ENCODE data around the gene VPS26C.
A peak's percentile ranks its signal among the peaks of the same experiment; 100 is the strongest.
"Not testable (repeated sequence)": the region's sequence is repeated elsewhere in the genome, so short reads cannot be mapped to it uniquely, and the experiment has no call there.

VPS26C gene

GRCh38 chr21:37224861-37225839, 42.0 kb downstream of the VPS26C start:
- Histone ChIP-seq H3K4me1 (ENCODE audit: control insufficient read depth, insufficient read depth, low read length) (peaks cover 4% of the 10 kb centered on the region), H3K4me3 (ENCODE audit: low read length) (no peak overlapping the region), H3K36me3 (ENCODE audit: control insufficient read depth, insufficient read depth, low read length) (peaks cover 12% of the 10 kb centered on the region), H3K9me3 (ENCODE audit: control insufficient read depth, low read length) (no peaks in the 10 kb centered on the region), H3K27me3 (ENCODE audit: control insufficient read depth, insufficient read depth, low read length) (no peaks in the 10 kb centered on the region), H3K9ac (ENCODE audit: low read length) (no peak overlapping the region)

- H3K27me3 ChIP-seq (ENCODE audit: control insufficient read depth, insufficient read depth, low read length): no peaks in the 10 kb centered on the region
- no peak overlapping the region for H3K4me3 ChIP-seq (ENCODE audit: low read length)
- H3K9ac ChIP-seq (ENCODE audit: low read length): no peak overlapping the region
- H3K36me3 ChIP-seq (ENCODE audit: control insufficient read depth, insufficient read depth, low read length): peaks cover 12% of the 10 kb centered on the region
- peaks cover 4% of the 10 kb centered on the region for H3K4me1 ChIP-seq (ENCODE audit: control insufficient read depth, insufficient read depth, low read length)
- H3K9me3 ChIP-seq (ENCODE audit: control insufficient read depth, low read length): no peaks in the 10 kb centered on the region
Measured at GRCh38 chr21:37223804-37224345, 43.3 kb downstream of the VPS26C start.

GRCh38 chr21:37222248-37222647, 44.9 kb downstream of the VPS26C start:
- not testable (repeated sequence) for H3K9me3 ChIP-seq (ENCODE audit: control insufficient read depth, low read length); H3K4me1 ChIP-seq (ENCODE audit: control insufficient read depth, insufficient read depth, low read length); H3K9ac ChIP-seq (ENCODE audit: low read length); H3K27me3 ChIP-seq (ENCODE audit: control insufficient read depth, insufficient read depth, low read length); H3K4me3 ChIP-seq (ENCODE audit: low read length); H3K36me3 ChIP-seq (ENCODE audit: control insufficient read depth, insufficient read depth, low read length)

GRCh38 chr21:37220981-37221664, 46.0 kb downstream of the VPS26C start:
- Histone ChIP-seq H3K27me3 (ENCODE audit: control insufficient read depth, insufficient read depth, low read length) (no peaks in the 10 kb centered on the region), H3K4me3 (ENCODE audit: low read length) (peak overlapping the region; percentile 80), H3K9ac (ENCODE audit: low read length) (peak overlapping the region; percentile 56), H3K4me1 (ENCODE audit: control insufficient read depth, insufficient read depth, low read length) (peaks cover 4% of the 10 kb centered on the region), H3K9me3 (ENCODE audit: control insufficient read depth, low read length) (no peaks in the 10 kb centered on the region), H3K36me3 (ENCODE audit: control insufficient read depth, insufficient read depth, low read length) (peaks cover 7% of the 10 kb centered on the region)

GRCh38 chr21:37220433-37220980, 46.6 kb downstream of the VPS26C start:
- Histone ChIP-seq H3K4me3 (ENCODE audit: low read length) (peak overlapping the region; percentile 80), H3K4me1 (ENCODE audit: control insufficient read depth, insufficient read depth, low read length) (peaks cover 4% of the 10 kb centered on the region), H3K36me3 (ENCODE audit: control insufficient read depth, insufficient read depth, low read length) (peaks cover 7% of the 10 kb centered on the region), H3K9ac (ENCODE audit: low read length) (peak overlapping the region; percentile 56), H3K9me3 (ENCODE audit: control insufficient read depth, low read length) (no peaks in the 10 kb centered on the region), H3K27me3 (ENCODE audit: control insufficient read depth, insufficient read depth, low read length) (no peaks in the 10 kb centered on the region)

- no peaks in the 10 kb centered on the region for H3K9me3 ChIP-seq (ENCODE audit: control insufficient read depth, low read length)
- H3K4me1 ChIP-seq (ENCODE audit: control insufficient read depth, insufficient read depth, low read length): peaks cover 4% of the 10 kb centered on the region
- H3K4me3 ChIP-seq (ENCODE audit: low read length): peak overlapping the region; percentile 80
- no peaks in the 10 kb centered on the region for H3K27me3 ChIP-seq (ENCODE audit: control insufficient read depth, insufficient read depth, low read length)
- H3K36me3 ChIP-seq (ENCODE audit: control insufficient read depth, insufficient read depth, low read length): peaks cover 7% of the 10 kb centered on the region
- H3K9ac ChIP-seq (ENCODE audit: low read length): peak overlapping the region; percentile 56
Measured at GRCh38 chr21:37219761-37220432, 47.2 kb downstream of the VPS26C start.

- Histone ChIP-seq H3K27me3 (ENCODE audit: control insufficient read depth, insufficient read depth, low read length) (no peaks in the 10 kb centered on the region), H3K36me3 (ENCODE audit: control insufficient read depth, insufficient read depth, low read length) (no peaks in the 10 kb centered on the region), H3K9me3 (ENCODE audit: control insufficient read depth, low read length) (no peaks in the 10 kb centered on the region), H3K4me3 (ENCODE audit: low read length) (no peak overlapping the region), H3K9ac (ENCODE audit: low read length) (no peak overlapping the region), H3K4me1 (ENCODE audit: control insufficient read depth, insufficient read depth, low read length) (no peaks in the 10 kb centered on the region)
Measured at GRCh38 chr21:37214952-37215351, 52.2 kb downstream of the VPS26C start.

- no peaks in the 10 kb centered on the region for H3K27me3 ChIP-seq (ENCODE audit: control insufficient read depth, insufficient read depth, low read length)
- H3K4me3 ChIP-seq (ENCODE audit: low read length): no peak overlapping the region
- H3K4me1 ChIP-seq (ENCODE audit: control insufficient read depth, insufficient read depth, low read length): peaks cover 15% of the 10 kb centered on the region
- no peak overlapping the region for H3K9ac ChIP-seq (ENCODE audit: low read length)
- no peaks in the 10 kb centered on the region for H3K36me3 ChIP-seq (ENCODE audit: control insufficient read depth, insufficient read depth, low read length)
- no peaks in the 10 kb centered on the region for H3K9me3 ChIP-seq (ENCODE audit: control insufficient read depth, low read length)
Measured at GRCh38 chr21:37210799-37211198, 56.3 kb downstream of the VPS26C start.

- Histone ChIP-seq H3K36me3 (ENCODE audit: control insufficient read depth, insufficient read depth, low read length) (no peaks in the 10 kb centered on the region), H3K9me3 (ENCODE audit: control insufficient read depth, low read length) (no peaks in the 10 kb centered on the region), H3K27me3 (ENCODE audit: control insufficient read depth, insufficient read depth, low read length) (no peaks in the 10 kb centered on the region), H3K4me3 (ENCODE audit: low read length) (no peak overlapping the region), H3K4me1 (ENCODE audit: control insufficient read depth, insufficient read depth, low read length) (peaks cover 15% of the 10 kb centered on the region), H3K9ac (ENCODE audit: low read length) (no peak overlapping the region)
Measured at GRCh38 chr21:37210130-37210529, 57.0 kb downstream of the VPS26C start.

- Histone ChIP-seq H3K9ac (ENCODE audit: low read length) (no peak overlapping the region), H3K36me3 (ENCODE audit: control insufficient read depth, insufficient read depth, low read length) (no peaks in the 10 kb centered on the region), H3K27me3 (ENCODE audit: control insufficient read depth, insufficient read depth, low read length) (no peaks in the 10 kb centered on the region), H3K4me1 (ENCODE audit: control insufficient read depth, insufficient read depth, low read length) (peaks cover 15% of the 10 kb centered on the region), H3K9me3 (ENCODE audit: control insufficient read depth, low read length) (no peaks in the 10 kb centered on the region), H3K4me3 (ENCODE audit: low read length) (no peak overlapping the region)
Measured at GRCh38 chr21:37208741-37209225, 58.4 kb downstream of the VPS26C start.

GRCh38 chr21:37208056-37208721, 58.9 kb downstream of the VPS26C start:
- H3K27me3 ChIP-seq (ENCODE audit: control insufficient read depth, insufficient read depth, low read length): no peaks in the 10 kb centered on the region
- no peaks in the 10 kb centered on the region for H3K9me3 ChIP-seq (ENCODE audit: control insufficient read depth, low read length)
- no peak overlapping the region for H3K4me3 ChIP-seq (ENCODE audit: low read length)
- no peaks in the 10 kb centered on the region for H3K36me3 ChIP-seq (ENCODE audit: control insufficient read depth, insufficient read depth, low read length)
- H3K9ac ChIP-seq (ENCODE audit: low read length): peak overlapping the region; percentile 23
- peaks cover 15% of the 10 kb centered on the region for H3K4me1 ChIP-seq (ENCODE audit: control insufficient read depth, insufficient read depth, low read length)

Measured in mucosa of stomach (tissue), 1 donor.